HepG2 (cell line): Measurements from ENCODE around the gene ELP6. TPM values are rescaled to one million over a fixed set of nuclear protein-coding genes. Genes with fewer than 3 reads are reported as not detected.

Experiments
- ATAC-seq: fragments of 200-7000 bp; cut with Tn5 transposase; 3 replicates; pipeline ENCODE4 v1.9.1; 2020; ENCODE audit warnings: mild to moderate bottlenecking, moderate library complexity
- BruUV-seq: library from RNA; stranded (reverse); fragments of 400-500 nt; replicated peaks from 2 replicates; lab custom pipeline; 2021; lab: Mats Ljungman, UMichigan
- CTCF ChIA-PET: fragments of 300-600 bp; formaldehyde crosslinking; extraction: SDS; loops from one replicate; lab custom pipeline; 2021; ENCODE audit warnings: low total read pairs, inconsistent platforms, low intra/inter-chr PET ratio; lab: Yijun Ruan, JAX
- POLR2A ChIA-PET: fragments of 350-600 bp; sonication (Branson Sonifier 250); formaldehyde crosslinking; loops from one replicate; lab custom pipeline; 2020; ENCODE audit warnings: antibody characterized with exemption, inconsistent platforms; lab: Yijun Ruan, JAX
- DNase-seq: peaks from one replicate; pipeline ENCODE4 v3.0.0-alpha.2; 2015; ENCODE audit warnings: low spot score
- FAIRE-seq: peaks from 3 replicates; lab custom pipeline; 2011; peaks lifted over from hg19 to GRCh38; lab: Jason Lieb, UNC
- H2AFZ ChIP-seq: one replicate; pipeline ENCODE4 v1.6.1; 2011; ENCODE audit warnings: low read length, inconsistent platforms
- H3K27ac ChIP-seq: fragments of 300-600 bp; 3 replicates; pipeline ENCODE4 v1.8.0; 2011; ENCODE audit warnings: mixed run types, mild to moderate bottlenecking, mixed read lengths, low read length, inconsistent platforms; ENCODE audit not compliant: insufficient read depth; ENCODE audit errors: extremely low read length
- H3K27me3 ChIP-seq, 2 experiments: fragments of 200-600 bp in 1 of 2; 2 replicates in 1 of 2; 3 replicates in 1 of 2; pipeline versions ENCODE4 v1.6.0 to v1.8.0; 2011; ENCODE audit warnings: low read length in 2 of 2, mild to moderate bottlenecking in 2 of 2, moderate library complexity in 2 of 2, inconsistent platforms in 1 of 2; ENCODE audit not compliant: insufficient read depth in 2 of 2, control insufficient read depth in 1 of 2
- H3K36me3 ChIP-seq, 2 experiments: fragments of 200-600 bp in 1 of 2; replicated peaks in 1 of 2; 2 replicates in 1 of 2; 3 replicates in 1 of 2; pipeline versions ENCODE4 v1.5.1 to v1.8.0; 2011; ENCODE audit warnings: low read length in 2 of 2, inconsistent platforms in 1 of 2; ENCODE audit not compliant: insufficient read depth in 2 of 2, control insufficient read depth in 1 of 2
- H3K4me1 ChIP-seq: 2 replicates; pipeline ENCODE4 v1.5.1; 2012; ENCODE audit warnings: low read length, inconsistent platforms; ENCODE audit not compliant: insufficient read depth
- H3K4me2 ChIP-seq: 2 replicates; pipeline ENCODE4 v1.6.0; 2011; ENCODE audit warnings: low read depth, low read length, inconsistent platforms
- H3K4me3 ChIP-seq, 3 experiments: fragments of 200-600 bp in 1 of 3; sonication (generic), shearing (Covaris generic) in 1 of 3; replicated peaks in 1 of 3; 2 replicates each; pipeline ENCODE4 v1.5.1; 2011 to 2016; ENCODE audit warnings: low read length in 3 of 3, inconsistent platforms in 2 of 3, low read depth in 2 of 3, mild to moderate bottlenecking in 2 of 3, control low read depth in 1 of 3, mixed read lengths in 1 of 3; ENCODE audit not compliant: insufficient read depth in 1 of 3
- H3K79me2 ChIP-seq: one replicate; pipeline ENCODE4 v1.6.1; 2011; ENCODE audit warnings: low read length, inconsistent platforms; ENCODE audit not compliant: insufficient read depth
- H3K9ac ChIP-seq: 2 replicates; pipeline ENCODE4 v1.6.0; 2011; ENCODE audit warnings: mild to moderate bottlenecking, low read depth, low read length, inconsistent platforms; ENCODE audit not compliant: insufficient read depth
- H3K9me3 ChIP-seq: 2 replicates; pipeline ENCODE4 v1.5.1; 2012; ENCODE audit warnings: mild to moderate bottlenecking, low read length
- H4K20me1 ChIP-seq: 2 replicates; pipeline ENCODE4 v1.6.0; 2011; ENCODE audit warnings: inconsistent platforms, mild to moderate bottlenecking, low read length, moderate library complexity; ENCODE audit not compliant: insufficient read depth
- ARNT ChIP-seq: fragments of 450-650 bp; IDR thresholded peaks from 2 replicates; pipeline ENCODE4 v1.6.1; 2017
- FOXA1 ChIP-seq, 2 experiments: fragments of 450-650 bp in 1 of 2; sonication (generic) in 1 of 2; formaldehyde crosslinking in 1 of 2; IDR thresholded peaks; 2 replicates each; pipeline versions ENCODE4 v1.4.0 to v1.6.1; 2016 to 2020; ENCODE audit warnings: missing genetic modification reagents in 1 of 2
- GABPA ChIP-seq, 2 experiments: IDR thresholded peaks; 2 replicates each; pipeline ENCODE4 v1.6.1; 2011 to 2016; ENCODE audit warnings: low read depth in 2 of 2, low read length in 1 of 2, missing biosample characterization in 1 of 2, missing genetic modification characterization in 1 of 2
- MYC ChIP-seq: sonication (generic); formaldehyde crosslinking; IDR thresholded peaks from 2 replicates; pipeline ENCODE4 v1.9.0; 2021; ENCODE audit warnings: missing genetic modification reagents, borderline replicate concordance
- MZF1 ChIP-seq: sonication (generic); formaldehyde crosslinking; IDR thresholded peaks from 2 replicates; pipeline ENCODE4 v1.8.1; 2023; ENCODE audit warnings: mild to moderate bottlenecking, missing genetic modification reagents, borderline replicate concordance
- NCOR1 ChIP-seq: fragments of 200-600 bp; sonication (generic); IDR thresholded peaks from 2 replicates; pipeline ENCODE4 v1.7.0; 2017; ENCODE audit warnings: antibody characterized with exemption, low read length, borderline replicate concordance
- NFYB ChIP-seq: sonication (generic); formaldehyde crosslinking; IDR thresholded peaks from 2 replicates; pipeline ENCODE4 v1.4.0; 2020; ENCODE audit warnings: missing genetic modification reagents
- NKX3-1 ChIP-seq: sonication (generic); formaldehyde crosslinking; IDR thresholded peaks from 2 replicates; pipeline ENCODE4 v1.5.0; 2020; ENCODE audit warnings: missing genetic modification reagents
- NR2F6 ChIP-seq, 2 experiments: IDR thresholded peaks; 2 replicates each; pipeline ENCODE4 v1.6.1; 2016; ENCODE audit warnings: antibody characterized with exemption in 1 of 2, mild to moderate bottlenecking in 1 of 2
- TFDP1 ChIP-seq: IDR thresholded peaks from 2 replicates; pipeline ENCODE4 v1.6.1; 2016; ENCODE audit warnings: missing compliant biosample characterization, missing genetic modification reagents, borderline replicate concordance
- ZFYVE20 ChIP-seq: sonication (generic); formaldehyde crosslinking; IDR thresholded peaks from 2 replicates; pipeline ENCODE4 v1.8.0; 2023; ENCODE audit warnings: low read depth, mild to moderate bottlenecking, moderate library complexity, missing genetic modification reagents, borderline replicate concordance
- ZNF276 ChIP-seq: sonication (generic); formaldehyde crosslinking; IDR thresholded peaks from 2 replicates; pipeline ENCODE4 v1.4.0; 2020; ENCODE audit warnings: mild to moderate bottlenecking, low read depth, missing genetic modification reagents
- ZNF34 ChIP-seq: sonication (generic); formaldehyde crosslinking; IDR thresholded peaks from 2 replicates; pipeline ENCODE4 v1.4.0; 2020; ENCODE audit warnings: mild to moderate bottlenecking, missing genetic modification reagents, borderline replicate concordance
- ZNF354B ChIP-seq: sonication (generic); formaldehyde crosslinking; IDR thresholded peaks from 2 replicates; pipeline ENCODE4 v1.8.0; 2022; ENCODE audit warnings: mild to moderate bottlenecking, missing genetic modification reagents
- ZNF777 ChIP-seq: sonication (generic); formaldehyde crosslinking; IDR thresholded peaks from 2 replicates; pipeline ENCODE4 v1.4.0; 2020; ENCODE audit warnings: missing genetic modification reagents
- WGBS: methylation state at CpG from one replicate; pipeline ENCODE4 v1.1.6; 2017; ENCODE audit warnings: low lambda C conversion rate; 5-methylcytosine and 5-hydroxymethylcytosine counted together
- in situ Hi-C: cut with HindIII; loops from 2 replicates; pipeline ENCODE4 v1.10.0; 2017; ENCODE audit warnings: low pct_unique_long_range_greater_than_20kb; ENCODE audit not compliant: extremely low pct_ligation_motif_present
- intact Hi-C: fragments of 100-400 bp; cut with micrococcal nuclease; formaldehyde crosslinking; loops from one replicate; pipeline ENCODE4 v1.10.0; 2022; ENCODE audit not compliant: unreplicated experiment
- polyA plus RNA-seq, 8 experiments: library from polyadenylated mRNA; depleted of rRNA in 3 of 8; stranded (reverse) in 7 of 8; unstranded in 1 of 8; fragments of >200 nt; fragmentation: Illumina TruSeq in 4 of 8; extraction: Trizol in 4 of 8; gene quantifications; 2 replicates each; pipeline versions ENCODE4 v1.2.1 to v1.2.3, GENCODE V29; 2011 to 2016; ENCODE audit warnings: low read depth in 4 of 8, missing spikeins in 1 of 8, mixed read lengths in 1 of 8; ENCODE audit not compliant: insufficient read depth in 1 of 8
- total RNA-seq, 5 experiments: library from RNA; depleted of rRNA; stranded (reverse); fragments of >200 nt; fragmentation: Illumina TruSeq; extraction: Trizol; gene quantifications; 2 replicates each; pipeline ENCODE4 v1.2.3, GENCODE V29; 2016; ENCODE audit warnings: low read depth in 1 of 5
- TF ChIP-seq, protein P1 (sequence below): sonication (generic); formaldehyde crosslinking; IDR thresholded peaks from 2 replicates; pipeline ENCODE4 v1.4.0; 2020; ENCODE audit warnings: missing genetic modification reagents
- TF ChIP-seq, protein P2 (sequence below): sonication (generic); formaldehyde crosslinking; IDR thresholded peaks from 2 replicates; pipeline ENCODE4 v1.4.0; 2020; ENCODE audit warnings: mild to moderate bottlenecking, missing genetic modification reagents

The ELP6 gene
- total and polyA plus RNA-seq, 2 of the 13 experiments (the other 11 are each of a cell fraction or from before 2014, with no cell fraction given): 45.0 to 49.3 TPM

DNA sequence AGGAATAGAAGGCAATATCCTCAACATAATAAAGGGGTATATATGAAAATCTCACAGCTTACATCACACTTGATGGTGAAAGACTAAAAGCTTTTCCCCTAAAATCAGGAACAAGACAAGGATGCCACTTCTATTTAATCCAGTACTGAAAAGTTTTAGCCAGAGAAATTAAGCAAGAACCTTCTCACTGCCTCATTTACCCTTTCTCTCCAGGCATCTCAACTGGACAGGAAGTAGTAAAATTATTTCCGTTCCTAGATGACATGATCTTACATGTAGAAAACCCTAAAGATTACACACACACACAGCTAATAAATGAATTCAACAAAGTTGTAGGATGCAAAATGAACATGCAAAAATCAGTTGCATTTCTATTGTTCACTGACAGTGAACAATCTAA, 48.9 kb downstream of the ELP6 start:
- ATAC-seq (no peak), DNase-seq (no peak), FAIRE-seq (no peak)
- CTCF ChIA-PET: no interaction called here
- Histone ChIP-seq H3K36me3 (no peaks in the 10 kb centered on the region), H3K27ac (no peak overlapping the region), H3K27me3 (no peaks in the 10 kb centered on the region), H4K20me1 (no peaks in the 10 kb centered on the region), H3K4me3 (no peak overlapping the region), H3K4me2 (no peak overlapping the region), H3K79me2 (peaks cover 67% of the 10 kb centered on the region), H3K4me1 (peaks cover 53% of the 10 kb centered on the region), H3K9ac (no peak overlapping the region), H2AFZ (no peak overlapping the region), H3K9me3 (no peaks in the 10 kb centered on the region)
- in situ Hi-C loops (no loop called here), intact Hi-C loops (no loop called here)
- BruUV-seq: no TSS peak
- WGBS: 100% methylated on average over 1 of the region's 1 CpG
- POLR2A ChIA-PET: no interaction called here
- no peak for TF ChIP-seq ZNF276
- TF ChIP-seq, protein P1, sequence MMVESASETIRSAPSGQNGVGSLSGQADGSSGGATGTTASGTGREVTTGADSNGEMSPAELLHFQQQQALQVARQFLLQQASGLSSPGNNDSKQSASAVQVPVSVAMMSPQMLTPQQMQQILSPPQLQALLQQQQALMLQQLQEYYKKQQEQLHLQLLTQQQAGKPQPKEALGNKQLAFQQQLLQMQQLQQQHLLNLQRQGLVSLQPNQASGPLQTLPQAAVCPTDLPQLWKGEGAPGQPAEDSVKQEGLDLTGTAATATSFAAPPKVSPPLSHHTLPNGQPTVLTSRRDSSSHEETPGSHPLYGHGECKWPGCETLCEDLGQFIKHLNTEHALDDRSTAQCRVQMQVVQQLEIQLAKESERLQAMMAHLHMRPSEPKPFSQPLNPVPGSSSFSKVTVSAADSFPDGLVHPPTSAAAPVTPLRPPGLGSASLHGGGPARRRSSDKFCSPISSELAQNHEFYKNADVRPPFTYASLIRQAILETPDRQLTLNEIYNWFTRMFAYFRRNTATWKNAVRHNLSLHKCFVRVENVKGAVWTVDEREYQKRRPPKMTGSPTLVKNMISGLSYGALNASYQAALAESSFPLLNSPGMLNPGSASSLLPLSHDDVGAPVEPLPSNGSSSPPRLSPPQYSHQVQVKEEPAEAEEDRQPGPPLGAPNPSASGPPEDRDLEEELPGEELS (CRISPR knock-in tag): no peak
- no peak for TF ChIP-seq ZNF354B (CRISPR knock-in tag)
- TF ChIP-seq, protein P2, sequence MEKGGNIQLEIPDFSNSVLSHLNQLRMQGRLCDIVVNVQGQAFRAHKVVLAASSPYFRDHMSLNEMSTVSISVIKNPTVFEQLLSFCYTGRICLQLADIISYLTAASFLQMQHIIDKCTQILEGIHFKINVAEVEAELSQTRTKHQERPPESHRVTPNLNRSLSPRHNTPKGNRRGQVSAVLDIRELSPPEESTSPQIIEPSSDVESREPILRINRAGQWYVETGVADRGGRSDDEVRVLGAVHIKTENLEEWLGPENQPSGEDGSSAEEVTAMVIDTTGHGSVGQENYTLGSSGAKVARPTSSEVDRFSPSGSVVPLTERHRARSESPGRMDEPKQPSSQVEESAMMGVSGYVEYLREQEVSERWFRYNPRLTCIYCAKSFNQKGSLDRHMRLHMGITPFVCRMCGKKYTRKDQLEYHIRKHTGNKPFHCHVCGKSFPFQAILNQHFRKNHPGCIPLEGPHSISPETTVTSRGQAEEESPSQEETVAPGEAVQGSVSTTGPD: no peak
- TF ChIP-seq TFDP1 (CRISPR knock-in tag): no peak
- TF ChIP-seq NCOR1: no peak
- no peak for TF ChIP-seq GABPA (IDR thresholded peaks at IDR 0.05; ENCODE audit: low read depth, low read length)
- TF ChIP-seq GABPA (CRISPR knock-in tag; IDR thresholded peaks at IDR 0.05; ENCODE audit: low read depth): no peak
- no peak for TF ChIP-seq ZNF777 (CRISPR knock-in tag)
- TF ChIP-seq NR2F6 (IDR thresholded peaks at IDR 0.05): no peak
- no peak for TF ChIP-seq NR2F6 (CRISPR knock-in tag; IDR thresholded peaks at IDR 0.05)
- TF ChIP-seq ZFYVE20 (CRISPR knock-in tag): no peak
- no peak for TF ChIP-seq NFYB (CRISPR knock-in tag)
- TF ChIP-seq ZNF34 (CRISPR knock-in tag): no peak
- no peak for TF ChIP-seq MYC (CRISPR knock-in tag)
- TF ChIP-seq ARNT: no peak
- no peak for TF ChIP-seq MZF1 (CRISPR knock-in tag)
- no peak for TF ChIP-seq NKX3-1
- no peak for TF ChIP-seq FOXA1 (IDR thresholded peaks at IDR 0.05)
- no peak for TF ChIP-seq FOXA1 (CRISPR knock-in tag; IDR thresholded peaks at IDR 0.05)
